Activated naive CD8-positive, alpha-beta T cell treated with anti-CD3 and anti-CD28 coated beads, Interleukin-2, amount 10 ng/mL, durations not matched to agents 7 days and 5 days (primary cell): ENCODE measurements around the gene TSC22D2. TPM values are rescaled to one million over a fixed set of nuclear protein-coding genes. Genes with fewer than 3 reads are reported as not detected.

Experiments
- ATAC-seq: fragments of 150-1000 bp; cut with Tn5 transposase; one replicate; pipeline ENCODE4 v1.10.0; 2021; ENCODE audit warnings: low read depth, moderate library complexity
- POLR2A ChIA-PET: fragments of 350-600 bp; sonication (Branson Sonifier 250); formaldehyde crosslinking; loops from one replicate; lab custom pipeline; 2021; ENCODE audit warnings: antibody characterized with exemption; lab: Charles Lee
- DNase-seq: peaks from one replicate; pipeline ENCODE4 v3.0.0; 2021
- H3K27ac Mint-ChIP-seq: one replicate; pipeline ENCODE4 v1.8.0; 2022; ENCODE audit warnings: mild to moderate bottlenecking, mixed read lengths
- H3K27me3 Mint-ChIP-seq: one replicate; pipeline ENCODE4 v1.8.0; 2022; ENCODE audit warnings: mild to moderate bottlenecking, moderate library complexity, mixed read lengths
- H3K36me3 Mint-ChIP-seq: one replicate; pipeline ENCODE4 v1.8.0; 2021; ENCODE audit warnings: mild to moderate bottlenecking, mixed read lengths
- H3K4me1 Mint-ChIP-seq: one replicate; pipeline ENCODE4 v1.8.0; 2021; ENCODE audit warnings: mixed read lengths
- H3K4me3 Mint-ChIP-seq: one replicate; pipeline ENCODE4 v1.8.0; 2022; ENCODE audit warnings: mild to moderate bottlenecking, moderate library complexity, mixed read lengths
- H3K9me3 Mint-ChIP-seq: one replicate; pipeline ENCODE4 v1.8.0; 2021; ENCODE audit warnings: mixed read lengths
- total RNA-seq, 2 experiments: library from RNA; stranded (reverse); gene quantifications; one replicate each; pipeline ENCODE4 v1.2.3, GENCODE V29; 2021

Gene TSC22D2
- total RNA-seq, 2 experiments from 2014 or later = 15.5 to 15.8 TPM

DNA sequence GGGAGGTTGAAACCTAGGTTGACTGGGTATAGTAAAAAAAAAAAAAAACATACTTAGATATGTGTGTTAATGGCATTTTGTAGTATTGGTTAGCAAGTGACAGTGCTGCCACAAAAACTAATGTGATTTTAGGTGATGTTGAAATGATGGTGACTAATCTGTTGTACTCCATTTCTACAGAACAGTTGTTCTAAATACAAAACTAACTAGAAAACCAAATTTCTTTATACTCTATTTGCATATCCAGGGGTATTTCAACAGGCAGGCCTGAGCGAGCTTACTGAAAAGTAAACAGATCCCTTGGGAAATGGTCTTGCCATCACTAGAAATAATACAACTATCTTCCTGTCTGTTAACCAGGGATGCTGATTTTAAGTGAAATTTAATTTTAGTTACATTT is 20.5 kb downstream of the TSC22D2 start:
- ATAC-seq (no peak), DNase-seq (no peak)
- Mint-ChIP-seq H3K36me3 (peaks cover 15% of the 10 kb centered on the region), H3K9me3 (no peaks in the 10 kb centered on the region), H3K27me3 (no peaks in the 10 kb centered on the region), H3K27ac (no peak overlapping the region), H3K4me1 (peaks cover 1% of the 10 kb centered on the region), H3K4me3 (no peak overlapping the region)
- POLR2A ChIA-PET = interaction anchor here (0.6 kb wide), 1 partner anchor 42 kb away, joined by 8 read pairs; no protein-coding TSS in a partner anchor

DNA sequence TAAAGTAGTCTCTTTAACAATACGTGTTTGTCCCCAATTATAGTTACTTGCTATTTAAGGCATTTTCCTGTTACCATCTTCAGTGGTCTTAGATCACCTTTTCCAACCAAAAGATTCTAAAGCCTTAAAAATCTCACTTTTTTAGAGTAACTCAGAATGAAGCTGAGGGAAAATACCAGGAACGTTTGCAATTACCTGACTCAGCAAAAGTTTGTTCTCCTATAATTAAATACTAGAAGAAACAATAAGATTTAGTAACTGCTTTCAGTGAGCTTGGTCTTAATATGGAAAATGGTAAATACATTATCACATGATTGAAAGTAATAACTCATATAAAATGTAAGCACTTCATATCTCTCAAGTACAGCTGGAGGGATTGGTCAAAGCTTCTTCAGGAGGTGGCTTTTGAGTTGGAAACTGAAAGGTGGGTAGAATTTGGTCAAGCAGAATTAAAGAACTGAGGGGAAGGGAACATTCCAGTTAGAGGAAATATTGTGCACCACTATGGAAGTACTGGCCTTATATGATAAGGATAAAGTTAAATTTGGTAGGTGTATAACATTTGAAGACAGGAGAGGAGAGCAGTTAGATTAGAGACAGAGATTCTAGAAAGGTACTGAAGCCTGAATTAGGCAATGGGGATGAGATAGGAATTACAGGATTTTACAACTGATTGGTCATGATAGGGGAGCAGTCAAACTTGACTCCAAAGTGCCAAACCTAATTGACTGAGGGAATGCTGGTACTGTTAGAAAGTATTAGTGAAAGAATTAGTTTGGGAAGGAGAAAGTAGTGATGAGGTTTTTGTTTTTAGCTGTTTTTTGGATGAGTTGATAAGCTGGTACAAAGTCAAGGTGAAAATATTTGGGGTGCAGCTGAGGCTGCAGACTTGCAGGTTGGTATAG is 21.9 kb downstream of the TSC22D2 start:
- Mint-ChIP-seq H3K4me3 (no peak overlapping the region), H3K36me3 (peaks cover 14% of the 10 kb centered on the region), H3K4me1 (peaks cover 1% of the 10 kb centered on the region), H3K9me3 (no peaks in the 10 kb centered on the region), H3K27ac (no peak overlapping the region), H3K27me3 (no peaks in the 10 kb centered on the region)
- no peak for ATAC-seq
- DNase-seq = no peak
- POLR2A ChIA-PET = interaction anchor here (1.0 kb wide), 1 partner anchor 20 kb away, joined by 3 read pairs; no protein-coding TSS in a partner anchor

GRCh38 chr3:150433347-150433746 is 25.2 kb downstream of the TSC22D2 start:
- ATAC-seq (no peak), DNase-seq (no peak)
- Mint-ChIP-seq H3K36me3 (peaks cover 6% of the 10 kb centered on the region), H3K9me3 (no peaks in the 10 kb centered on the region), H3K27me3 (no peaks in the 10 kb centered on the region), H3K4me1 (peaks cover 1% of the 10 kb centered on the region), H3K4me3 (no peak overlapping the region), H3K27ac (no peak overlapping the region)
- POLR2A ChIA-PET = no interaction called here

GRCh38 chr3:150434234-150434633 is 26.1 kb downstream of the TSC22D2 start:
- POLR2A ChIA-PET = interaction anchor here (0.8 to 1.2 kb wide), 2 partner anchors 25 to 26 kb away, joined by 3 read pairs; partner anchors contain the start of gene TSC22D2

GRCh38 chr3:150436161-150436560 is 28.1 kb downstream of the TSC22D2 start:
- POLR2A ChIA-PET = no interaction called here
- Mint-ChIP-seq H3K4me1 (no peaks in the 10 kb centered on the region), H3K36me3 (peaks cover 4% of the 10 kb centered on the region)

More at GRCh38 chr3:150434234-150434633, 26.1 kb downstream of the TSC22D2 start:
- Mint-ChIP-seq H3K27me3 (no peaks in the 10 kb centered on the region), H3K9me3 (no peaks in the 10 kb centered on the region), H3K4me1 (no peaks in the 10 kb centered on the region), H3K27ac (no peak overlapping the region), H3K4me3 (no peak overlapping the region), H3K36me3 (peaks cover 5% of the 10 kb centered on the region)
- no peak for DNase-seq
- no peak for ATAC-seq

GRCh38 chr3:150439657-150440056 is 31.6 kb downstream of the TSC22D2 start:
- H3K36me3 Mint-ChIP-seq = peaks cover 18% of the 10 kb centered on the region
- no peaks in the 10 kb centered on the region for H3K27me3 Mint-ChIP-seq
- H3K9me3 Mint-ChIP-seq = no peaks in the 10 kb centered on the region
- H3K4me1 Mint-ChIP-seq = no peaks in the 10 kb centered on the region
- DNase-seq (no peak), ATAC-seq (no peak)
- H3K4me3 Mint-ChIP-seq = no peak overlapping the region
- POLR2A ChIA-PET = no interaction called here
- H3K27ac Mint-ChIP-seq = no peak overlapping the region

More at GRCh38 chr3:150436161-150436560, 28.1 kb downstream of the TSC22D2 start:
- ATAC-seq (no peak), DNase-seq (no peak)
- H3K27me3 Mint-ChIP-seq = no peaks in the 10 kb centered on the region
- no peak overlapping the region for H3K4me3 Mint-ChIP-seq
- no peaks in the 10 kb centered on the region for H3K9me3 Mint-ChIP-seq
- no peak overlapping the region for H3K27ac Mint-ChIP-seq

GRCh38 chr3:150443331-150443741 is 35.2 kb downstream of the TSC22D2 start:
- Mint-ChIP-seq H3K4me3 (no peak overlapping the region), H3K27ac (no peak overlapping the region), H3K9me3 (no peaks in the 10 kb centered on the region), H3K4me1 (no peaks in the 10 kb centered on the region), H3K36me3 (peaks cover 18% of the 10 kb centered on the region), H3K27me3 (no peaks in the 10 kb centered on the region)
- POLR2A ChIA-PET = no interaction called here
- ATAC-seq (no peak), DNase-seq (no peak)

GRCh38 chr3:150444371-150444770 is 36.3 kb downstream of the TSC22D2 start:
- Mint-ChIP-seq H3K4me3 (no peak overlapping the region), H3K4me1 (no peaks in the 10 kb centered on the region), H3K9me3 (no peaks in the 10 kb centered on the region), H3K27ac (no peak overlapping the region), H3K27me3 (no peaks in the 10 kb centered on the region), H3K36me3 (peaks cover 18% of the 10 kb centered on the region)
- POLR2A ChIA-PET = no interaction called here
- DNase-seq (no peak), ATAC-seq (no peak)

DNA sequence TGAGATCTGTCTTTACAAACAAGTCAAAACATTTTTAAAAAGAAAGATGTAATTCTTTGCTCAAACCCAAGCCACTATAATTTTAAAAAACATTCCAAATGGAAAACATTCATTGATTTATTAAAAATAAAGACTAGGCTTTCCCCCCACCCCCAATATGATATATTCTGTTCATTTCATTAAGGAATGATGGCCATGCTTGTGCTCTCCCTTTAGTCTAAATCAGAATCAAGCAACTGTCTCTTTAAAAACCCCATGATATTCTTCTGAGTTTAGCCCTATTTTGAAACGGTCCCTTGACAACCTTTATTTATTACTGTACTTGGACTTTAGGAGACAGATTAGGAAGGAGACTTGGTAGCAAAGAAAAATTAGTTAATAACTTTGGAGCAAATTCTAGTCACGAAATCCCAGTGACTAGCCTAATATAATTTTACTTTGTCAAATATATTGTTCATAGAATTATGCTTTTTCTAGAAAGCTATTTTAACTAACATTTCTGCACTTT is 38.4 kb downstream of the TSC22D2 start:
- POLR2A ChIA-PET = no interaction called here
- no peak overlapping the region for H3K27ac Mint-ChIP-seq
- peaks cover 11% of the 10 kb centered on the region for H3K36me3 Mint-ChIP-seq
- H3K4me1 Mint-ChIP-seq = peaks cover 3% of the 10 kb centered on the region
- no peaks in the 10 kb centered on the region for H3K9me3 Mint-ChIP-seq
- H3K4me3 Mint-ChIP-seq = no peak overlapping the region
- no peaks in the 10 kb centered on the region for H3K27me3 Mint-ChIP-seq
- ATAC-seq (no peak), DNase-seq (no peak)

GRCh38 chr3:150447084-150447483 is 39.0 kb downstream of the TSC22D2 start:
- ATAC-seq (no peak), DNase-seq (no peak)
- POLR2A ChIA-PET = no interaction called here
- H3K27me3 Mint-ChIP-seq = no peaks in the 10 kb centered on the region
- no peak overlapping the region for H3K27ac Mint-ChIP-seq
- peaks cover 3% of the 10 kb centered on the region for H3K4me1 Mint-ChIP-seq
- no peaks in the 10 kb centered on the region for H3K9me3 Mint-ChIP-seq
- H3K4me3 Mint-ChIP-seq = no peak overlapping the region
- H3K36me3 Mint-ChIP-seq = peaks cover 10% of the 10 kb centered on the region

DNA sequence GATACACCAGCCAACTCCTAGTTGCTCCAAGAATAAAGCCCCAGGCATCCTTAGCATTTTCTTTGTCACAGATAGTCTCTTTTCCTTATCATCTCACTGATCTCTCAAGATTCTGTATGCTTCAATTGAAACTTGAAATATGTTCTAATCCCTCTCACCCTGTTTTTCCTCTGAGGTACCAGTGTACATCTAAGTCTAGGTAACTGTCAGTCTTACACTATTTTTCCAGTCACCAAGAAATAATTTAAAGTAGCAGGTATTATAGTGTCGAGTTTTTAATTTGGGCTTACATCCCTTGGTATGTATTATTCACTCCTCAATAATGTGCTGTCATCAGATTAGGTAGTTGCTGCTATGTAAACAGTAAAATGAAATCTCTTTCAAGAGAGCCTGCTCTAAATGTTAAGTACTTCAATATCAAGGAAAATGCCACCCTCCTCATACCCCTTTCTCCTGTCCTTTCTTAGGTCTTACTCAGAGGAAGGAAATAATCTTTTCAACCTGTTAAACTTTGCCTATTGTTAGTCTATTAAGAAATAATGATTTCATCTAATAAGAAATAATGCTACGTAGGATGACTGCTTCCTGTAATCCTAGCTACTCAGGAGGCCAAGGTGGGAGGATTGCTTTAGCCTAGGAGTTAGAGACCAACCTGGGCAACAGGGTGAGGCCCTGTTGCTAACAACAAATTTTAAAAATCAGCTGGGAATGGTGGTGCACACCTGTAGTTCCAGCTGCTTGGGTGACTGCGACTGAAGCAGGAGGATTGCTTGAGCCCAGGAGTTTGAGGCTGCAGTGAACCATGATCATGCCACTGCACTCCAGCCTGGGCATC is 39.8 kb downstream of the TSC22D2 start:
- DNase-seq (no peak), ATAC-seq (no peak)
- H3K36me3 Mint-ChIP-seq = peaks cover 7% of the 10 kb centered on the region
- no peak overlapping the region for H3K4me3 Mint-ChIP-seq
- no peaks in the 10 kb centered on the region for H3K9me3 Mint-ChIP-seq
- no peaks in the 10 kb centered on the region for H3K27me3 Mint-ChIP-seq
- H3K4me1 Mint-ChIP-seq = peaks cover 3% of the 10 kb centered on the region
- POLR2A ChIA-PET = no interaction called here
- H3K27ac Mint-ChIP-seq = no peak overlapping the region

DNA sequence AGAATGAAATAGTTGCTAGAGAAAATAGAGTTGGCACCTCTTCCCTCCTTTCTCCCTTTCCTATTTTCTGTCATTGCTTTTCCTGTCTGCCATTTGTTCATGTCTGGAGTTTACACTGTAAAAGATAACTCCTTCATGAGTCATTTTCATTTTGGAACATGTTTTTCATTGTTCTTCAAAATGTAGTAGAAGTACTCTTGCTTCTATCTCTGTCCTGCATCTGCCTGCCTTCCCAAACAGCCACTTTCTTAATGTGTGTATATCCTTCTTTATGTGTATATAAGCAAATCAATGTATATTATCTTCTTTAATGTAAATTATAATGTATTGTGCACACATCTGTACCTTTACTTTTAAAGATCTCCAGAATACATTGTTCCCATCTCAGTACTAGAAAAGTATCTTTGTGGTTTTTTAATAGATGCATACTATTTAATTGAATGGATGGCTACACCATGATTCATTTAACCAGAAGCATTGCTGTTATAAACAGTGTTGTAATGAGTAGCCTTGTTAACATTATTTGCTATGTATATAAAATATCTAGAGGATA is 41.1 kb downstream of the TSC22D2 start:
- DNase-seq (no peak), ATAC-seq (no peak)
- H3K9me3 Mint-ChIP-seq = no peaks in the 10 kb centered on the region
- POLR2A ChIA-PET = no interaction called here
- H3K36me3 Mint-ChIP-seq = peaks cover 3% of the 10 kb centered on the region
- H3K27me3 Mint-ChIP-seq = no peaks in the 10 kb centered on the region
- H3K4me1 Mint-ChIP-seq = peaks cover 3% of the 10 kb centered on the region
- H3K27ac Mint-ChIP-seq = no peak overlapping the region
- no peak overlapping the region for H3K4me3 Mint-ChIP-seq

GRCh38 chr3:150450916-150451315 is 42.8 kb downstream of the TSC22D2 start:
- peaks cover 3% of the 10 kb centered on the region for H3K4me1 Mint-ChIP-seq
- ATAC-seq (no peak), DNase-seq (no peak)
- H3K36me3 Mint-ChIP-seq = peaks cover 3% of the 10 kb centered on the region
- POLR2A ChIA-PET = no interaction called here
- H3K4me3 Mint-ChIP-seq = no peak overlapping the region
- H3K27ac Mint-ChIP-seq = no peak overlapping the region
- H3K9me3 Mint-ChIP-seq = no peaks in the 10 kb centered on the region
- no peaks in the 10 kb centered on the region for H3K27me3 Mint-ChIP-seq
